Type B pancreatic cell (in vitro differentiated cells): ENCODE data around the gene TP53BP2. TPM values are rescaled to one million over a fixed set of nuclear protein-coding genes. Genes with fewer than 3 reads are reported as not detected.

Source experiments
- DNase-seq: peaks from one replicate; pipeline ENCODE4 v3.0.0; 2021; ENCODE audit warnings: mixed read lengths; ENCODE audit not compliant: unreplicated experiment; ENCODE audit errors: extremely low spot score
- H3K27ac Mint-ChIP-seq: 2 replicates; pipeline ENCODE4 v1.8.0; 2021; ENCODE audit warnings: mild to moderate bottlenecking, mixed read lengths
- H3K27me3 Mint-ChIP-seq: 2 replicates; pipeline ENCODE4 v1.8.0; 2021; ENCODE audit warnings: mixed read lengths
- H3K36me3 Mint-ChIP-seq: 2 replicates; pipeline ENCODE4 v1.8.0; 2021; ENCODE audit warnings: mixed read lengths
- H3K4me1 Mint-ChIP-seq: one replicate; pipeline ENCODE4 v1.8.0; 2021; ENCODE audit warnings: mixed read lengths; ENCODE audit not compliant: unreplicated experiment
- H3K4me3 Mint-ChIP-seq: 2 replicates; pipeline ENCODE4 v1.8.0; 2021; ENCODE audit warnings: mild to moderate bottlenecking, mixed read lengths
- H3K9me3 Mint-ChIP-seq: 2 replicates; pipeline ENCODE4 v1.8.0; 2021; ENCODE audit warnings: mixed read lengths
- total RNA-seq: library from RNA; stranded (reverse); gene quantifications from 2 replicates; pipeline ENCODE4 v1.2.1, GENCODE V29; 2021; ENCODE audit warnings: low replicate concordance
- TF ChIP-seq, protein P1 (sequence below): fragments of 200-600 bp; sonication (generic); conservative IDR thresholded peaks from 2 replicates; pipeline ENCODE4 v1.5.0; 2021; ENCODE audit warnings: antibody characterized with exemption, mild to moderate bottlenecking

The TP53BP2 gene
- total RNA-seq, 1 donor from 2014 or later, result 67.2 TPM

- Mint-ChIP-seq H3K9me3 (no peaks in the 10 kb centered on the region), H3K4me3 (no peak overlapping the region), H3K27me3 (no peaks in the 10 kb centered on the region), H3K27ac (peak overlapping the region; percentile 20), H3K36me3 (peaks cover 3% of the 10 kb centered on the region), H3K4me1 (peaks cover 4% of the 10 kb centered on the region)
- TF ChIP-seq, protein P1, sequence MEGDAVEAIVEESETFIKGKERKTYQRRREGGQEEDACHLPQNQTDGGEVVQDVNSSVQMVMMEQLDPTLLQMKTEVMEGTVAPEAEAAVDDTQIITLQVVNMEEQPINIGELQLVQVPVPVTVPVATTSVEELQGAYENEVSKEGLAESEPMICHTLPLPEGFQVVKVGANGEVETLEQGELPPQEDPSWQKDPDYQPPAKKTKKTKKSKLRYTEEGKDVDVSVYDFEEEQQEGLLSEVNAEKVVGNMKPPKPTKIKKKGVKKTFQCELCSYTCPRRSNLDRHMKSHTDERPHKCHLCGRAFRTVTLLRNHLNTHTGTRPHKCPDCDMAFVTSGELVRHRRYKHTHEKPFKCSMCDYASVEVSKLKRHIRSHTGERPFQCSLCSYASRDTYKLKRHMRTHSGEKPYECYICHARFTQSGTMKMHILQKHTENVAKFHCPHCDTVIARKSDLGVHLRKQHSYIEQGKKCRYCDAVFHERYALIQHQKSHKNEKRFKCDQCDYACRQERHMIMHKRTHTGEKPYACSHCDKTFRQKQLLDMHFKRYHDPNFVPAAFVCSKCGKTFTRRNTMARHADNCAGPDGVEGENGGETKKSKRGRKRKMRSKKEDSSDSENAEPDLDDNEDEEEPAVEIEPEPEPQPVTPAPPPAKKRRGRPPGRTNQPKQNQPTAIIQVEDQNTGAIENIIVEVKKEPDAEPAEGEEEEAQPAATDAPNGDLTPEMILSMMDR, result no peak
- no peak for DNase-seq
These were observed 3.9 kb upstream of the TP53BP2 start for GRCh38 chr1:223849352-223850254.

GRCh38 chr1:223848536-223848935 lies 2.8 kb upstream of the TP53BP2 start:
- no peaks in the 10 kb centered on the region for H3K27me3 Mint-ChIP-seq
- TF ChIP-seq, protein P1, result no peak
- no peaks in the 10 kb centered on the region for H3K9me3 Mint-ChIP-seq
- H3K36me3 Mint-ChIP-seq, result peaks cover 3% of the 10 kb centered on the region
- H3K4me1 Mint-ChIP-seq, result peaks cover 11% of the 10 kb centered on the region
- DNase-seq, result no peak
- no peak overlapping the region for H3K27ac Mint-ChIP-seq
- no peak overlapping the region for H3K4me3 Mint-ChIP-seq

DNA sequence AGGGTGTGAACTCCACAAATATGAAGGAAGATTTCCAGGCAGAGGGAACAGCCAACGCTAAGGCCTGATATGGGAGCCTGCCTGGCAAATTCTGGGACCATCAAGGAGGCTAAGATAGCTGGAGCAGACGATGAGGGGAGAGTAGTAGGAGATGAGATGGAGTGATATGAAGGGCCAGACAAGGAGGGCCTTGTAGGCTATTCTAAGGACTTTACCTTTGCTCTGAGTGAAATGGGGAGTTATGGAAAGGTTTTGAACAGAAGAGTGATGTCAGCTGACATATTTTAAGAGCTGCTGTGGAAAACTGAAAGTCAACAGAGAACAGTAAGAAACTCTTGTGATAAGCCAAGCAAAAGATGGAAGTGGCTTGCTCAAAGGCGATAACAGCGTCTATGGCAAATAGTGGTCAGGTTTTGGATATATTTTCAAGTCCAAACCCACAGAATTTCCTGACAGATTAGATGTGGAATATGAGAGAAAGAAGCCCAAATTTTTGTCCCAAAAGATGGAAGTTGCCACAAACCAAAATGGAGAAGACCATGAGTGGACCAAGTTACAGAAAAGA lies 2.1 kb upstream of the TP53BP2 start:
- Mint-ChIP-seq H3K9me3 (no peaks in the 10 kb centered on the region), H3K4me3 (no peak overlapping the region), H3K27me3 (no peaks in the 10 kb centered on the region), H3K4me1 (peaks cover 13% of the 10 kb centered on the region), H3K36me3 (peaks cover 3% of the 10 kb centered on the region), H3K27ac (no peak overlapping the region)
- no peak for DNase-seq
- TF ChIP-seq, protein P1, result no peak

GRCh38 chr1:223845037-223845809 lies 524 bp downstream of the TP53BP2 start:
- Mint-ChIP-seq H3K36me3 (peaks cover 4% of the 10 kb centered on the region), H3K9me3 (peaks cover under 1% of the 10 kb centered on the region), H3K4me3 (peak overlapping the region; percentile 98), H3K4me1 (peaks cover 19% of the 10 kb centered on the region), H3K27me3 (no peaks in the 10 kb centered on the region), H3K27ac (peak overlapping the region; percentile 99)
- TF ChIP-seq, protein P1, result no peak
- no peak for DNase-seq

DNA sequence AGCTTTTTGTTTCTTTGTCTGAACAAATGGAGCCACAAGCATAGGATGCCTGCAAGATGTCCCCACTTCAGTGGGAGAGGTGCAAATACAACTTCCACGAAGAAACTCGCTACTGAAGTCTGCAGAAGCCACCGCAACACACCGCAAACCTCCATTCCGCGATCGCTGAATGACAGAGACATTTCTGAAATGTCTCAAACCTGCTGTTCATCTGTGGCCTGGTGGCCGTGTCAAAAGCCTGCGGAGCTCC lies 1.0 kb downstream of the TP53BP2 start:
- H3K4me3 Mint-ChIP-seq, result peak overlapping the region; percentile 98
- no peak for DNase-seq
- H3K9me3 Mint-ChIP-seq, result peaks cover 4% of the 10 kb centered on the region
- H3K27ac Mint-ChIP-seq, result peak overlapping the region; percentile 99
- H3K27me3 Mint-ChIP-seq, result no peaks in the 10 kb centered on the region
- H3K4me1 Mint-ChIP-seq, result peaks cover 21% of the 10 kb centered on the region
- TF ChIP-seq, protein P1, result no peak
- peaks cover 8% of the 10 kb centered on the region for H3K36me3 Mint-ChIP-seq
